Measurements from ENCODE around the gene BARX2.

BARX2 gene

DNA sequence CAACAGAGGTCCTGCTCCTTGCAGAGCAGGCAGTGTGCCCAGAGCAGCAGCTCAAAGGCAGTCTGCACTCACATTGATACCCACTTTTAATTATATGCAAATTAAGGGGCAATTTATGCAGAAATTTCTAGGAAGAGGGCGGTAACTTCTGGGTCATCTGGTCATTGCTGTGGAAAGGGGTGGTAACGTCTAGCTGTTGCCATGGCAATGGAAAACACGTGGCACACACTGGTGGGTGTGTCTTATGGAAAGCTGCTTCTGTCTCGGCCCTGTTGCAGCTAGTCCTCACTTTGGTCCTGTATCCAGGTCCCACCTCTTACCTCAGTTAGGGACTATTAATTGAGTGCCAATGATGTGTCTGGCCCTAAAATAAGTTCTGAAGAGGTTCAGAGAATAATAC is 36.8 kb downstream of the BARX2 start:
- H3K27ac ChIP-seq (replicated peaks) = no peak overlapping the region
- H3K4me3 ChIP-seq (replicated peaks; ENCODE audit: insufficient read depth, low read length) = no peak overlapping the region
- no peak for DNase-seq (ENCODE audit: low read depth in 1 of 2, low spot score in 1 of 2)
- TF ChIP-seq POLR2AphosphoS5 (IDR thresholded peaks at IDR 0.05; ENCODE audit: low read depth) (no peak), SPI1 (IDR thresholded peaks at IDR 0.05; ENCODE audit: borderline replicate concordance, low read depth) (no peak), GABPA (IDR thresholded peaks at IDR 0.05; ENCODE audit: low read depth) (no peak)
- TF ChIP-seq, protein P1, sequence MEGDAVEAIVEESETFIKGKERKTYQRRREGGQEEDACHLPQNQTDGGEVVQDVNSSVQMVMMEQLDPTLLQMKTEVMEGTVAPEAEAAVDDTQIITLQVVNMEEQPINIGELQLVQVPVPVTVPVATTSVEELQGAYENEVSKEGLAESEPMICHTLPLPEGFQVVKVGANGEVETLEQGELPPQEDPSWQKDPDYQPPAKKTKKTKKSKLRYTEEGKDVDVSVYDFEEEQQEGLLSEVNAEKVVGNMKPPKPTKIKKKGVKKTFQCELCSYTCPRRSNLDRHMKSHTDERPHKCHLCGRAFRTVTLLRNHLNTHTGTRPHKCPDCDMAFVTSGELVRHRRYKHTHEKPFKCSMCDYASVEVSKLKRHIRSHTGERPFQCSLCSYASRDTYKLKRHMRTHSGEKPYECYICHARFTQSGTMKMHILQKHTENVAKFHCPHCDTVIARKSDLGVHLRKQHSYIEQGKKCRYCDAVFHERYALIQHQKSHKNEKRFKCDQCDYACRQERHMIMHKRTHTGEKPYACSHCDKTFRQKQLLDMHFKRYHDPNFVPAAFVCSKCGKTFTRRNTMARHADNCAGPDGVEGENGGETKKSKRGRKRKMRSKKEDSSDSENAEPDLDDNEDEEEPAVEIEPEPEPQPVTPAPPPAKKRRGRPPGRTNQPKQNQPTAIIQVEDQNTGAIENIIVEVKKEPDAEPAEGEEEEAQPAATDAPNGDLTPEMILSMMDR (IDR thresholded peaks at IDR 0.05; ENCODE audit: insufficient read depth, low read length) = no peak
- TF ChIP-seq, protein P2, sequence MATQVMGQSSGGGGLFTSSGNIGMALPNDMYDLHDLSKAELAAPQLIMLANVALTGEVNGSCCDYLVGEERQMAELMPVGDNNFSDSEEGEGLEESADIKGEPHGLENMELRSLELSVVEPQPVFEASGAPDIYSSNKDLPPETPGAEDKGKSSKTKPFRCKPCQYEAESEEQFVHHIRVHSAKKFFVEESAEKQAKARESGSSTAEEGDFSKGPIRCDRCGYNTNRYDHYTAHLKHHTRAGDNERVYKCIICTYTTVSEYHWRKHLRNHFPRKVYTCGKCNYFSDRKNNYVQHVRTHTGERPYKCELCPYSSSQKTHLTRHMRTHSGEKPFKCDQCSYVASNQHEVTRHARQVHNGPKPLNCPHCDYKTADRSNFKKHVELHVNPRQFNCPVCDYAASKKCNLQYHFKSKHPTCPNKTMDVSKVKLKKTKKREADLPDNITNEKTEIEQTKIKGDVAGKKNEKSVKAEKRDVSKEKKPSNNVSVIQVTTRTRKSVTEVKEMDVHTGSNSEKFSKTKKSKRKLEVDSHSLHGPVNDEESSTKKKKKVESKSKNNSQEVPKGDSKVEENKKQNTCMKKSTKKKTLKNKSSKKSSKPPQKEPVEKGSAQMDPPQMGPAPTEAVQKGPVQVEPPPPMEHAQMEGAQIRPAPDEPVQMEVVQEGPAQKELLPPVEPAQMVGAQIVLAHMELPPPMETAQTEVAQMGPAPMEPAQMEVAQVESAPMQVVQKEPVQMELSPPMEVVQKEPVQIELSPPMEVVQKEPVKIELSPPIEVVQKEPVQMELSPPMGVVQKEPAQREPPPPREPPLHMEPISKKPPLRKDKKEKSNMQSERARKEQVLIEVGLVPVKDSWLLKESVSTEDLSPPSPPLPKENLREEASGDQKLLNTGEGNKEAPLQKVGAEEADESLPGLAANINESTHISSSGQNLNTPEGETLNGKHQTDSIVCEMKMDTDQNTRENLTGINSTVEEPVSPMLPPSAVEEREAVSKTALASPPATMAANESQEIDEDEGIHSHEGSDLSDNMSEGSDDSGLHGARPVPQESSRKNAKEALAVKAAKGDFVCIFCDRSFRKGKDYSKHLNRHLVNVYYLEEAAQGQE (IDR thresholded peaks at IDR 0.05; ENCODE audit: insufficient replicate concordance, low read depth) = no peak
- no peaks in the 10 kb centered on the region for H3K27me3 ChIP-seq (ENCODE audit: insufficient read depth, poor library complexity, severe bottlenecking)

DNA sequence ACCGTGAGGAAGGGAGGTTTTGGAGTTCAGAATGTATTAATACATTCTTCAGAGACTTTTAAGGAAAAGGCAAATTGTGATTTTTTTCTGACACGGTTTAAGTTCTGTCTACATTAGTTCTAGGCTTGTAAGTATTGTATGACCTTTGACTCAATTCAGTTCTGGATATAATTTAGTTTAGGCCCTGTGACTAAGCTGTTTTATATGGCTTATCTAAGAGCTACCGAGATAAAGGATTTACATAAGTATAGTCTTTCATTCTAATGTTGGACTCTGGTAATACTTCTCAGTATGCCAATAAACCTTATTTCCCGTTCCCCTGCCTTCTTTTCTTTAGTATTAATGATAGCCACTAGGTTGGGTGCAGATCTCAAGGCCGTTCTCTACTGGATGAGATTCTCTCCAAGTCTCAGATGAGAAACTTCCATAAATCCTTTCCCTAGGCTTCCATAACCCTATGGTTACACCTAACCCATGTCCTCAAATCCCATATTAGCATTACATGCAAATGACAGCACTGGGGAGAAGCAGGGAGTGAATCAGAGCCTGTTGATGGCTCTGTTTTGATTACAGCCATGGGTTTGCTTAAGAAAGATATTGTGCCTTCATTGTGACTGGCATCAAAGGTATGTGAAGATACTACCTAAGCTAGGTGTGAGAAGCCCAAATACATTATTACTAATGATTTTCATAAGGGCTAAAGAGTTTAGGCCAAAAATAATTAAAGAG is 38.7 kb downstream of the BARX2 start:
- DNase-seq (ENCODE audit: low read depth in 1 of 2, low spot score in 1 of 2) = no peak
- H3K27me3 ChIP-seq (ENCODE audit: insufficient read depth, poor library complexity, severe bottlenecking) = no peaks in the 10 kb centered on the region
- no peak overlapping the region for H3K4me3 ChIP-seq (replicated peaks; ENCODE audit: insufficient read depth, low read length)
- TF ChIP-seq POLR2AphosphoS5 (IDR thresholded peaks at IDR 0.05; ENCODE audit: low read depth) (no peak), GABPA (IDR thresholded peaks at IDR 0.05; ENCODE audit: low read depth) (no peak), SPI1 (IDR thresholded peaks at IDR 0.05; ENCODE audit: borderline replicate concordance, low read depth) (no peak)
- TF ChIP-seq, protein P1 (IDR thresholded peaks at IDR 0.05; ENCODE audit: insufficient read depth, low read length) = no peak
- TF ChIP-seq, protein P2 (IDR thresholded peaks at IDR 0.05; ENCODE audit: insufficient replicate concordance, low read depth) = no peak
- H3K27ac ChIP-seq (replicated peaks) = no peak overlapping the region

DNA sequence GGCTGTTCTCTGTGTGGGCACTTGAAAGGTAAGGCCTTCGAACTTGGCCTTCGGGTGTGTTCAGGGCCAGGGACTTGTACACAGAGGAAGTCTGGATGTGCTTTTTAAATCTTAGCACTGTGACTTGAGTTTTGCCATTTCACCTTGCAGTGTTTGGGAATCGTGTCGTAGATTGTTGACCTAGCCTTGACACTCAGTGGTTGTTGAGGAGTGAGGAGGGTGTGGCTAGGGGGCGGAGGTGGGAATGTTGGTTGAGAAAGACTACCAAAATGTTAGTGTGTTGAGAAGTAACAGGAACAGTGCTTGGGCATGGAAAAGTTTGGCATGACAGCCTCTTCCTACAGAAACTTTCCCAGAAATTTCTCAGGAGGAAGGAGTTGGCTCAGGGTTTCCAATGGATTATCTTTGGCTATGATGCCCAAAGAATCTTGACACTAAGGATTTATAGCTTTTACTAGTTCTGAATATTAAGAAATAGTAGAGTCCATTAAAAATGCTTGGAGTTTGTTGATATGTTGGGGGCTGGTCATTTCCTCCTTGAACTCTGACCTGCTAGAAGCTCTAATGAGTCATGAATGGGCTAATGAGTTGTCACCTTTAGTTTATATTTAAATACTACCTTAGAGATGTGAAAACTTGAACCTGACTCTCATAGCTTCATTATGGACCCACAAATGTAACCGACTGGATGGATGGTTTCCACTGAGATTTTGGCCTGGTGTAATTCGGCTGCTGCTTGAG is 40.6 kb downstream of the BARX2 start:
- no peak overlapping the region for H3K4me3 ChIP-seq (replicated peaks; ENCODE audit: insufficient read depth, low read length)
- no peak overlapping the region for H3K27ac ChIP-seq (replicated peaks)
- TF ChIP-seq GABPA (IDR thresholded peaks at IDR 0.05; ENCODE audit: low read depth) = no peak
- TF ChIP-seq, protein P1 (IDR thresholded peaks at IDR 0.05; ENCODE audit: insufficient read depth, low read length) = no peak
- TF ChIP-seq SPI1 (IDR thresholded peaks at IDR 0.05; ENCODE audit: borderline replicate concordance, low read depth) = no peak
- TF ChIP-seq, protein P2 (IDR thresholded peaks at IDR 0.05; ENCODE audit: insufficient replicate concordance, low read depth) = no peak
- TF ChIP-seq POLR2AphosphoS5 (IDR thresholded peaks at IDR 0.05; ENCODE audit: low read depth) = no peak
- H3K27me3 ChIP-seq (ENCODE audit: insufficient read depth, poor library complexity, severe bottlenecking) = no peaks in the 10 kb centered on the region
- DNase-seq (ENCODE audit: low read depth in 1 of 2, low spot score in 1 of 2) = no peak
